Mesenchymal stem cell (in vitro differentiated cells and primary cell): ENCODE data around the gene ACER3.

Experiments
- DNase-seq: peaks from one replicate; pipeline ENCODE4 v3.0.0-alpha.2; 2013
- H2AFZ ChIP-seq: one replicate; pipeline ENCODE4 v1.6.1; 2013; ENCODE audit warnings: low read depth, mild to moderate bottlenecking, control low read depth, inconsistent platforms, low read length, moderate library complexity
- H2AK5ac ChIP-seq: 2 replicates; pipeline ENCODE4 v1.6.1; 2013; ENCODE audit warnings: low read length, moderate library complexity, mild to moderate bottlenecking, inconsistent platforms; ENCODE audit not compliant: severe bottlenecking
- H2BK120ac ChIP-seq: one replicate; pipeline ENCODE4 v1.6.1; 2013; ENCODE audit warnings: low read depth, mild to moderate bottlenecking, inconsistent platforms, low read length, moderate library complexity
- H2BK12ac ChIP-seq, 2 experiments: one replicate each; pipeline ENCODE4 v1.6.1; 2013; ENCODE audit warnings: inconsistent platforms in 2 of 2, low read length in 2 of 2, mild to moderate bottlenecking in 2 of 2, moderate library complexity in 2 of 2, control low read depth in 1 of 2
- H2BK15ac ChIP-seq: one replicate; pipeline ENCODE4 v1.6.1; 2013; ENCODE audit warnings: mild to moderate bottlenecking, low read depth, inconsistent platforms; ENCODE audit not compliant: poor library complexity, severe bottlenecking
- H2BK5ac ChIP-seq: 2 replicates; pipeline ENCODE4 v1.6.1; 2013; ENCODE audit warnings: low read depth, mild to moderate bottlenecking, low read length, control low read depth, inconsistent platforms; ENCODE audit not compliant: poor library complexity, severe bottlenecking
- H3K14ac ChIP-seq, 2 experiments: one replicate each; pipeline ENCODE4 v1.6.1; 2013; ENCODE audit warnings: inconsistent platforms in 2 of 2, low read length in 2 of 2, control low read depth in 1 of 2, mild to moderate bottlenecking in 1 of 2, moderate library complexity in 1 of 2
- H3K18ac ChIP-seq, 2 experiments: one replicate each; pipeline ENCODE4 v1.6.1; 2013; ENCODE audit warnings: inconsistent platforms in 2 of 2, low read length in 2 of 2, control low read depth in 1 of 2, low read depth in 1 of 2, mild to moderate bottlenecking in 1 of 2
- H3K23ac ChIP-seq, 2 experiments: one replicate each; pipeline ENCODE4 v1.6.1; 2013; ENCODE audit warnings: inconsistent platforms in 2 of 2, low read length in 2 of 2, mild to moderate bottlenecking in 2 of 2, moderate library complexity in 2 of 2, control low read depth in 1 of 2
- H3K27ac ChIP-seq: 2 replicates; pipeline ENCODE4 v1.5.1; 2013; ENCODE audit warnings: mild to moderate bottlenecking, moderate library complexity, low read length, control low read depth, inconsistent platforms; ENCODE audit not compliant: poor library complexity, severe bottlenecking
- H3K27me3 ChIP-seq, 2 experiments: 2 replicates each; pipeline versions ENCODE4 v1.6.1 to v1.7.0; 2013; ENCODE audit warnings: low read length in 2 of 2, mild to moderate bottlenecking in 2 of 2, moderate library complexity in 2 of 2, control low read depth in 1 of 2, inconsistent platforms in 1 of 2; ENCODE audit not compliant: control insufficient read depth in 1 of 2, insufficient read depth in 1 of 2
- H3K36me3 ChIP-seq, 2 experiments: 2 replicates each; pipeline versions ENCODE4 v1.6.1 to v1.7.0; 2013; ENCODE audit warnings: low read length in 2 of 2, control low read depth in 1 of 2, inconsistent platforms in 1 of 2, low read depth in 1 of 2, mild to moderate bottlenecking in 1 of 2; ENCODE audit not compliant: insufficient read depth in 2 of 2, control insufficient read depth in 1 of 2
- H3K4ac ChIP-seq, 2 experiments: one replicate each; pipeline ENCODE4 v1.6.1; 2013; ENCODE audit warnings: inconsistent platforms in 2 of 2, low read length in 2 of 2, mild to moderate bottlenecking in 2 of 2, moderate library complexity in 2 of 2, control low read depth in 1 of 2, low read depth in 1 of 2
- H3K4me1 ChIP-seq: 2 replicates; pipeline ENCODE4 v1.6.1; 2013; ENCODE audit warnings: low read depth, low read length, control low read depth; ENCODE audit not compliant: control insufficient read depth, insufficient read depth
- H3K4me2 ChIP-seq: 2 replicates; pipeline ENCODE4 v1.6.1; 2013; ENCODE audit warnings: low read length, mild to moderate bottlenecking, inconsistent platforms; ENCODE audit not compliant: poor library complexity, severe bottlenecking
- H3K4me3 ChIP-seq, 2 experiments: 2 replicates each; pipeline versions ENCODE4 v1.5.1 to v1.7.0; 2013; ENCODE audit warnings: low read length in 2 of 2, mild to moderate bottlenecking in 2 of 2, control low read depth in 1 of 2, low read depth in 1 of 2; ENCODE audit not compliant: insufficient read depth in 1 of 2
- H3K79me1 ChIP-seq: replicated peaks from 2 replicates; pipeline ENCODE4 v1.6.1; 2013; ENCODE audit warnings: mild to moderate bottlenecking, control low read depth, low read length, inconsistent platforms; ENCODE audit not compliant: poor library complexity, severe bottlenecking
- H3K9ac ChIP-seq: 2 replicates; pipeline ENCODE4 v1.7.0; 2013; ENCODE audit warnings: mild to moderate bottlenecking, low read length, moderate library complexity
- H3K9me3 ChIP-seq: 2 replicates; pipeline ENCODE4 v1.7.0; 2013; ENCODE audit warnings: mild to moderate bottlenecking, low read length; ENCODE audit not compliant: control insufficient read depth
- H4K8ac ChIP-seq: one replicate; pipeline ENCODE4 v1.6.1; 2013; ENCODE audit warnings: inconsistent platforms, mild to moderate bottlenecking, low read length, moderate library complexity
- H4K91ac ChIP-seq: one replicate; pipeline ENCODE4 v1.6.1; 2013; ENCODE audit warnings: mild to moderate bottlenecking, low read length, inconsistent platforms
- WGBS: methylation state at CpG from one replicate; pipeline ENCODE4 v1.1.7; 2013; ENCODE audit warnings: mixed read lengths; 5-methylcytosine and 5-hydroxymethylcytosine counted together

Gene ACER3

DNA sequence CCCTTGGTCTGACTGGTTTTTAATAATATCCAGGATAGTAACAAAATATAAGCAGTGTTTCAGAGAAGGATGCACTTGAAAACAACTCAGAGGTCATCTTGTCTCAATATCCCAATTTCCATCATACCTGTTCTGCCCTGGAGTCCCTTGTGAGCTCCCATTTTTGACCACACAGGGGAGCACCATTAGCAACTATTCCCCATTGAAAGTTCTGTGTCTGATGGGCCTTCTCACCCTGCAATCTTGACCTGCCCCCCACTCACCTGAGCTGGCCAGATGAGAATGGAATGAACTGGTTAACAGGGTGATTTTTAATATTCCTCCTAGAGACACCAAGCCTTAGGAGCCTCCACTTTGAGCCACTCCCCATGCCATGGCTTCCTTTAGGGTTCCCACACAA is 202.2 kb downstream of the ACER3 start:
- H3K27me3 ChIP-seq, result no peaks in the 10 kb centered on the region
- H2BK120ac ChIP-seq, result no peak overlapping the region
- no peak overlapping the region for H3K4me2 ChIP-seq
- no peak overlapping the region for H3K4me3 ChIP-seq
- no peak overlapping the region for H3K9ac ChIP-seq
- H2BK15ac ChIP-seq, result no peak overlapping the region
- no peak overlapping the region for H2BK12ac ChIP-seq
- DNase-seq, result no peak
- no peak overlapping the region for H2AFZ ChIP-seq
- H3K27ac ChIP-seq, result no peak overlapping the region
- no peak overlapping the region for H3K23ac ChIP-seq
- no peak overlapping the region for H3K14ac ChIP-seq
- H3K18ac ChIP-seq, result no peak overlapping the region
- no peaks in the 10 kb centered on the region for H3K36me3 ChIP-seq
- no peak overlapping the region for H4K8ac ChIP-seq
- no peak overlapping the region for H2AK5ac ChIP-seq
- H2BK5ac ChIP-seq, result no peak overlapping the region
- H3K4ac ChIP-seq, result no peak overlapping the region
- H3K4me1 ChIP-seq, result peaks cover 13% of the 10 kb centered on the region
- H4K91ac ChIP-seq, result no peak overlapping the region
- no peaks in the 10 kb centered on the region for H3K9me3 ChIP-seq
- H3K79me1 ChIP-seq, result peaks cover 6% of the 10 kb centered on the region

GRCh38 chr11:77063407-77063806 is 202.7 kb downstream of the ACER3 start:
- no peak overlapping the region for H3K9ac ChIP-seq
- H3K79me1 ChIP-seq, result peaks cover 10% of the 10 kb centered on the region
- no peak overlapping the region for H4K91ac ChIP-seq
- WGBS, result 81% methylated on average over 1 of the region's 1 CpG
- no peak overlapping the region for H4K8ac ChIP-seq
- H2BK15ac ChIP-seq, result no peak overlapping the region
- H3K23ac ChIP-seq, result no peak overlapping the region
- H3K27ac ChIP-seq, result no peak overlapping the region
- no peak overlapping the region for H2BK5ac ChIP-seq
- H3K4me2 ChIP-seq, result no peak overlapping the region
- no peak overlapping the region for H2AFZ ChIP-seq
- H2AK5ac ChIP-seq, result no peak overlapping the region
- no peak overlapping the region for H3K4ac ChIP-seq
- peaks cover 17% of the 10 kb centered on the region for H3K4me1 ChIP-seq
- no peaks in the 10 kb centered on the region for H3K9me3 ChIP-seq
- no peaks in the 10 kb centered on the region for H3K36me3 ChIP-seq
- H3K4me3 ChIP-seq, result no peak overlapping the region
- H3K14ac ChIP-seq, result no peak overlapping the region
- H3K18ac ChIP-seq, result no peak overlapping the region
- no peak overlapping the region for H2BK12ac ChIP-seq
- no peak overlapping the region for H2BK120ac ChIP-seq
- DNase-seq, result no peak
- H3K27me3 ChIP-seq, result no peaks in the 10 kb centered on the region

DNA sequence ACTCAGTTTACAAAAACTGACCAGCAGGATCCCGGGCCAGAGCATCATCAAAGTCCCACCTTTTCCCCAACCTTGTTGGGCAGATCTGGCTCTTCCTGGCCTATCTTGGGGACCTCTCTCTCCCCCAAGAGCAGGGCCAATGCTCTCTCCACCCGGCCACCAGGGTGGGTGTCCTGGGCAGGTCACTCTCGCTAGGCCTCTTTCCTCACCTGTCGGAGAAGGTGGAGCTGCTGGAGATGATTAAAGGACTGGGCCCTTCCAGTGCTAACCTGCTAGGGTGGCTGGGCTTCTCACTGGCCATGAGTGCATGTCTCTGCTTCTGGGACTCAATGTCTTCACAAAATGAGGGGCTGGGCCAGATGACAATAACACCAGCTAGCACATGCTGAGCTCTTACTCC is 203.1 kb downstream of the ACER3 start:
- 93% methylated on average over 4 of the region's 4 CpGs for WGBS

GRCh38 chr11:77064648-77065217 is 204.0 kb downstream of the ACER3 start:
- no peak overlapping the region for H2AFZ ChIP-seq
- H2BK120ac ChIP-seq, result no peak overlapping the region
- H3K18ac ChIP-seq, result no peak overlapping the region
- H3K4me3 ChIP-seq, result no peak overlapping the region
- no peak overlapping the region for H4K8ac ChIP-seq
- no peak overlapping the region for H3K27ac ChIP-seq
- no peaks in the 10 kb centered on the region for H3K27me3 ChIP-seq
- no peak overlapping the region for H3K9ac ChIP-seq
- no peak overlapping the region for H3K14ac ChIP-seq
- no peak overlapping the region for H4K91ac ChIP-seq
- H2BK15ac ChIP-seq, result no peak overlapping the region
- H3K4me1 ChIP-seq, result peaks cover 17% of the 10 kb centered on the region
- DNase-seq, result no peak
- no peak overlapping the region for H2BK12ac ChIP-seq
- H2AK5ac ChIP-seq, result no peak overlapping the region
- no peak overlapping the region for H2BK5ac ChIP-seq
- no peak overlapping the region for H3K4ac ChIP-seq
- H3K79me1 ChIP-seq, result peaks cover 22% of the 10 kb centered on the region
- H3K23ac ChIP-seq, result no peak overlapping the region
- 94% methylated on average over 4 of the region's 4 CpGs for WGBS
- no peaks in the 10 kb centered on the region for H3K36me3 ChIP-seq
- H3K9me3 ChIP-seq, result no peaks in the 10 kb centered on the region
- no peak overlapping the region for H3K4me2 ChIP-seq

More for the DNA sequence above, 203.1 kb downstream of the ACER3 start:
- H4K8ac ChIP-seq, result no peak overlapping the region
- H3K23ac ChIP-seq, result no peak overlapping the region
- H3K79me1 ChIP-seq, result peaks cover 14% of the 10 kb centered on the region
- no peak overlapping the region for H2BK12ac ChIP-seq
- H3K9me3 ChIP-seq, result no peaks in the 10 kb centered on the region
- H3K18ac ChIP-seq, result no peak overlapping the region
- no peak overlapping the region for H4K91ac ChIP-seq
- no peak overlapping the region for H3K4ac ChIP-seq
- no peak overlapping the region for H3K27ac ChIP-seq
- no peaks in the 10 kb centered on the region for H3K27me3 ChIP-seq
- H3K4me1 ChIP-seq, result peaks cover 17% of the 10 kb centered on the region
- no peaks in the 10 kb centered on the region for H3K36me3 ChIP-seq
- DNase-seq, result no peak
- no peak overlapping the region for H3K4me3 ChIP-seq
- no peak overlapping the region for H2AFZ ChIP-seq
- no peak overlapping the region for H2BK5ac ChIP-seq
- no peak overlapping the region for H3K4me2 ChIP-seq
- no peak overlapping the region for H3K9ac ChIP-seq
- no peak overlapping the region for H2AK5ac ChIP-seq
- H2BK120ac ChIP-seq, result no peak overlapping the region
- no peak overlapping the region for H3K14ac ChIP-seq
- no peak overlapping the region for H2BK15ac ChIP-seq
